Measurements from ENCODE around the gene SLC39A3. TPM values are rescaled to one million over a fixed set of nuclear protein-coding genes. Genes with fewer than 3 reads are reported as not detected.
A peak's percentile ranks its signal among the peaks of the same experiment; 100 is the strongest.

Gene SLC39A3
- total RNA-seq, 2 experiments from 2014 or later, result 7.6 to 7.9 TPM

DNA sequence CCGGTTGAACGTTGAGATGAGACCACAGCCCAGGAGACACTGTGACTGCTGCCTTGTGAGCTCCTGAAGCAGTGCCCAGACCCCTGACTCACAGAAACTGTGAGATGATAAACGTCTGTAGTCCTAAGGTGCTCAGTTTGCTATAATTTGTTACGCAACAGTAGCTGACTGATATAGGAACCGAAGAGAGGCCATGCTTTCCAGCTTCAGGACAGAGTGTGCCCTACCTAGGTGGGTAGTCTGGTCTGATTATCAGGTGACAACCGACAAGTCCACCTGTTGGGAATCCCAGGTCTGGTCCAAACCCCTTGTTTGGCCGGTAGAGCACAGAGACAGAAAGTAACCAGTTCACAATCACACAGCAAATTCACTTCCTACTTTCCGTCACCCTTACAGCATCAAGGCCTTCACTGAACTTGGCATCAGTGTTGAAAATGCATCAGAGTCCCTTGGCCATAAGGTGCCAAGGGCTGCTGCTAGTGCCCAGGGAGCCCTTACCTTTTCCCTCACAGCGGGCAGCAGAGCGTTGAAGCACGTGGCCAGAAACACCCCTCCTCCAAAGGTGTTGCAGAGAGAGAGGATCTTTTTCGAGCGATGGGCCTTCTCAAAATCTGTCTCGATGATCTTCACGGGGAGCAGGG, 3.1 kb downstream of the SLC39A3 start:
- CTCF ChIA-PET, result no interaction called here
- no peak for DNase-seq
- ATAC-seq (ENCODE audit: poor library complexity), result no peak
- Histone ChIP-seq H3K4me3 (ENCODE audit: low read length) (no peak overlapping the region), H3K4me1 (ENCODE audit: insufficient read depth, low read length) (peaks cover 19% of the 10 kb centered on the region), H3K36me3 (ENCODE audit: insufficient read depth, low read length) (peaks cover 26% of the 10 kb centered on the region), H3K9me3 (ENCODE audit: control insufficient read depth in 1 of 2, insufficient read depth in 1 of 2, low read length in 2 of 2) (peaks cover 0 to 5% of the 10 kb centered on the region in 2 experiments), H3K27me3 (ENCODE audit: control insufficient read depth in 1 of 2, insufficient read depth in 2 of 2, low read length in 2 of 2) (peaks cover 4 to 5% of the 10 kb centered on the region in 2 experiments), H3K27ac (ENCODE audit: low read depth in 1 of 2, low read length in 2 of 2) (no peak overlapping the region)
- peak overlapping the region; percentile 62 for H3K4me3 Mint-ChIP-seq
- intact Hi-C loops (cut with DNase I, micrococcal nuclease), result no loop called here
- H3K27me3 Mint-ChIP-seq, result peaks cover 5% of the 10 kb centered on the region
- POLR2A ChIA-PET, result no interaction called here
- peaks cover 17% of the 10 kb centered on the region for H3K4me1 Mint-ChIP-seq (ENCODE audit: low read depth)
- TF ChIP-seq, protein P1, sequence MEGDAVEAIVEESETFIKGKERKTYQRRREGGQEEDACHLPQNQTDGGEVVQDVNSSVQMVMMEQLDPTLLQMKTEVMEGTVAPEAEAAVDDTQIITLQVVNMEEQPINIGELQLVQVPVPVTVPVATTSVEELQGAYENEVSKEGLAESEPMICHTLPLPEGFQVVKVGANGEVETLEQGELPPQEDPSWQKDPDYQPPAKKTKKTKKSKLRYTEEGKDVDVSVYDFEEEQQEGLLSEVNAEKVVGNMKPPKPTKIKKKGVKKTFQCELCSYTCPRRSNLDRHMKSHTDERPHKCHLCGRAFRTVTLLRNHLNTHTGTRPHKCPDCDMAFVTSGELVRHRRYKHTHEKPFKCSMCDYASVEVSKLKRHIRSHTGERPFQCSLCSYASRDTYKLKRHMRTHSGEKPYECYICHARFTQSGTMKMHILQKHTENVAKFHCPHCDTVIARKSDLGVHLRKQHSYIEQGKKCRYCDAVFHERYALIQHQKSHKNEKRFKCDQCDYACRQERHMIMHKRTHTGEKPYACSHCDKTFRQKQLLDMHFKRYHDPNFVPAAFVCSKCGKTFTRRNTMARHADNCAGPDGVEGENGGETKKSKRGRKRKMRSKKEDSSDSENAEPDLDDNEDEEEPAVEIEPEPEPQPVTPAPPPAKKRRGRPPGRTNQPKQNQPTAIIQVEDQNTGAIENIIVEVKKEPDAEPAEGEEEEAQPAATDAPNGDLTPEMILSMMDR (IDR thresholded peaks at IDR 0.05), result no peak
- no peaks in the 10 kb centered on the region for H3K9me3 Mint-ChIP-seq
- peaks cover 44% of the 10 kb centered on the region for H3K36me3 Mint-ChIP-seq (ENCODE audit: low read depth)
- H3K27ac Mint-ChIP-seq, result no peak overlapping the region

DNA sequence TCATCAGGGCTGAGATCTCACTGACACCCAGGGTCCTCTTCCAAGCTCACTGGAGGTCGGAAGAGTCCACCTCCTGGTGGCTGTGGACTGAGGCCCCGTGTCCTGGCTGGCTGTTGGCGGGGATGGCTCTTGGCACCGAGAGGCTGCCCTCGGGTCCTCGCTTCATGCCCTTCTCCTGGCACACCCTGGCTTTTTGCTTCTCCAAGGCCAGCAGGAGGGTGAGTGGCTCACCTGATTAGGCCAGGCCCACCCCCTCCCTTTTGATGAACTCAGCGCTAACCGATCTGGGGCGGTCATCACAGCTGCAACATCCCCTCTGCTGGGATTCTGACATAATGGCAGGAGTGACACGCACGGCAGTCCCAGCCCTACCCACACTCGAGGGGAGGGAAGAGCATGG, 4.4 kb downstream of the SLC39A3 start:
- H3K27me3 Mint-ChIP-seq, result peaks cover 5% of the 10 kb centered on the region
- no peaks in the 10 kb centered on the region for H3K9me3 Mint-ChIP-seq
- peaks cover 44% of the 10 kb centered on the region for H3K36me3 Mint-ChIP-seq (ENCODE audit: low read depth)
- H3K4me3 ChIP-seq (ENCODE audit: low read length), result no peak overlapping the region
- H3K27ac Mint-ChIP-seq, result no peak overlapping the region
- peaks cover 0 to 5% of the 10 kb centered on the region in 2 experiments for H3K9me3 ChIP-seq (ENCODE audit: control insufficient read depth in 1 of 2, insufficient read depth in 1 of 2, low read length in 2 of 2)
- ChIA-PET POLR2A (interaction anchor here (0.5 kb wide), 1 partner anchor 113 kb away, joined by 4 read pairs; no protein-coding TSS in a partner anchor), CTCF (no interaction called here)
- DNase-seq (no peak), ATAC-seq (ENCODE audit: poor library complexity) (no peak)
- TF ChIP-seq, protein P1 (IDR thresholded peaks at IDR 0.05), result no peak
- H3K4me1 Mint-ChIP-seq (ENCODE audit: low read depth), result peaks cover 16% of the 10 kb centered on the region
- no peak overlapping the region for H3K27ac ChIP-seq (ENCODE audit: low read depth in 1 of 2, low read length in 2 of 2)
- intact Hi-C loops (cut with DNase I, micrococcal nuclease), result no loop called here
- peaks cover 26% of the 10 kb centered on the region for H3K36me3 ChIP-seq (ENCODE audit: insufficient read depth, low read length)
- no peaks in the 10 kb centered on the region for H3K27me3 ChIP-seq (ENCODE audit: control insufficient read depth in 1 of 2, insufficient read depth in 2 of 2, low read length in 2 of 2)
- no peak overlapping the region for H3K4me3 Mint-ChIP-seq
- H3K4me1 ChIP-seq (ENCODE audit: insufficient read depth, low read length), result peaks cover 18% of the 10 kb centered on the region

DNA sequence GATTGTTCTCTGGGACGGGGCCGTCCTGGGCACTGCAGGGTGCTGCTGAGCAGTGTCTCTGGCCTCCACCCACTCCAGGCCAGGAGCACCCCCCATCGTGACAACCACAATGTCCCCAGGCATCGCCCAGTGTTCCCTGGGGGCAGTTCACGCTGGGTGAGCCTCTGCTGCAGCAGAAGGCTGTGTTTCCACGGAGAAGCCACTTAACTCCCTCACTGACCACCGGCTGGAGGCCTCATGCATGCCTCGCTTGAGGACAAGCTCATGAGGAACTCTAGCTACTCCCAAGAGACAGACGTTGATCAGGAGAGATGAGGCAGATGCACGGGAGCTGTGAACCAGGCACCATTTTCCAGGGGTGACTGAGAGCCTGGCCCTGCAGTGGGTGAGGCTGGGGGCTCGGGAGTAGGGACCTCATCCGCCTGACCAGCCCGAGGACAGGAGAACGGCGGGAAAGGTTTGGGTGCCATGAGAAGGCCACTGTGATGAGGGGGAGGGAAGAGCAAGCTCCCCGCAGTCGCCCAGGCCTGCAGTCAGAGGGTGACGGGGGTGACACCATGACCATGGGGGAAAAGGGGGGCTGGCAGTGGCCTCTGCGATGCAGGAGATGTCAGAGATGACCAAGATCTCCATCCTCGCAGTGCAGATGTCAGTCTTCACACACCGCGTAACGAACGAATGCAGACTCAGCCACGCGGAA, 5.1 kb downstream of the SLC39A3 start:
- ChIA-PET CTCF (no interaction called here), POLR2A (interaction anchor here (0.5 kb wide), 1 partner anchor 112 kb away, joined by 4 read pairs; no protein-coding TSS in a partner anchor)
- TF ChIP-seq, protein P1 (IDR thresholded peaks at IDR 0.05), result no peak
- H3K9me3 ChIP-seq (ENCODE audit: control insufficient read depth in 1 of 2, insufficient read depth in 1 of 2, low read length in 2 of 2), result peaks cover 0 to 5% of the 10 kb centered on the region in 2 experiments
- H3K27me3 Mint-ChIP-seq, result no peaks in the 10 kb centered on the region
- DNase-seq, result no peak
- H3K27ac Mint-ChIP-seq, result no peak overlapping the region
- H3K4me1 Mint-ChIP-seq (ENCODE audit: low read depth), result peaks cover 11% of the 10 kb centered on the region
- H3K4me1 ChIP-seq (ENCODE audit: insufficient read depth, low read length), result peaks cover 14% of the 10 kb centered on the region
- H3K9me3 Mint-ChIP-seq, result no peaks in the 10 kb centered on the region
- no peak overlapping the region for H3K27ac ChIP-seq (ENCODE audit: low read depth in 1 of 2, low read length in 2 of 2)
- intact Hi-C loops (cut with DNase I, micrococcal nuclease), result no loop called here
- no peak for ATAC-seq (ENCODE audit: poor library complexity)
- H3K4me3 ChIP-seq (ENCODE audit: low read length), result no peak overlapping the region
- H3K4me3 Mint-ChIP-seq, result peak overlapping the region; percentile 20
- peaks cover 44% of the 10 kb centered on the region for H3K36me3 Mint-ChIP-seq (ENCODE audit: low read depth)
- peaks cover 26% of the 10 kb centered on the region for H3K36me3 ChIP-seq (ENCODE audit: insufficient read depth, low read length)
- no peaks in the 10 kb centered on the region for H3K27me3 ChIP-seq (ENCODE audit: control insufficient read depth in 1 of 2, insufficient read depth in 2 of 2, low read length in 2 of 2)
